Esophagus muscularis mucosa (tissue), 4 donors: ENCODE results near the gene HLA-DQB2.
"Not testable (repeated sequence)": the region's sequence is repeated elsewhere in the genome, so short reads cannot be mapped to it uniquely, and the experiment has no call there.

Source experiments
- EP300 ChIP-seq: sonication (generic); formaldehyde crosslinking; IDR thresholded peaks from one replicate; pipeline ENCODE4 v1.6.1; 2017; ENCODE audit warnings: antibody characterized with exemption
- POLR2A ChIP-seq: fragments of 450-650 bp; IDR thresholded peaks from one replicate; pipeline ENCODE4 v1.6.1; 2017; ENCODE audit warnings: antibody characterized with exemption, moderate library complexity, mild to moderate bottlenecking, low read depth
- POLR2AphosphoS5 ChIP-seq, 2 donors: sonication (generic); formaldehyde crosslinking; IDR thresholded peaks; one replicate each; pipeline ENCODE4 v1.6.1; 2017; ENCODE audit warnings: antibody characterized with exemption in 2 of 2
- TF ChIP-seq, protein P1 (sequence below), 3 experiments: fragments of 200-600 bp in 2 of 3; fragments of 450-650 bp in 1 of 3; sonication (generic) in 2 of 3; IDR thresholded peaks; one replicate each; pipeline ENCODE4 v1.5.1; 2017 to 2019; ENCODE audit warnings: antibody characterized with exemption in 3 of 3, mild to moderate bottlenecking in 2 of 3, moderate library complexity in 1 of 3

DNA sequence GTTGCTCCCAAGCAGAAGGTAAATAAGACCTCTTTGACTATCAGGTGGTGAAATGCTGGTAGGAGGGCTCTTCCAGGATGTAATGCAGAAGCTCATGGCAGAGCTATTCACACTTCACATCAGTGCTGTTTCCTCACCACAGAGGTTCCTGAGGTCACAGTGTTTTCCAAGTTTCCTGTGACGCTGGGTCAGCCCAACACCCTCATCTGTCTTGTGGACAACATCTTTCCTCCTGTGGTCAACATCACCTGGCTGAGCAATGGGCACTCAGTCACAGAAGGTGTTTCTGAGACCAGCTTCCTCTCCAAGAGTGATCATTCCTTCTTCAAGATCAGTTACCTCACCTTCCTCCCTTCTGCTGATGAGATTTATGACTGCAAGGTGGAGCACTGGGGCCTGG, 17.7 kb downstream of the HLA-DQB2 start:
- TF ChIP-seq, protein P1, sequence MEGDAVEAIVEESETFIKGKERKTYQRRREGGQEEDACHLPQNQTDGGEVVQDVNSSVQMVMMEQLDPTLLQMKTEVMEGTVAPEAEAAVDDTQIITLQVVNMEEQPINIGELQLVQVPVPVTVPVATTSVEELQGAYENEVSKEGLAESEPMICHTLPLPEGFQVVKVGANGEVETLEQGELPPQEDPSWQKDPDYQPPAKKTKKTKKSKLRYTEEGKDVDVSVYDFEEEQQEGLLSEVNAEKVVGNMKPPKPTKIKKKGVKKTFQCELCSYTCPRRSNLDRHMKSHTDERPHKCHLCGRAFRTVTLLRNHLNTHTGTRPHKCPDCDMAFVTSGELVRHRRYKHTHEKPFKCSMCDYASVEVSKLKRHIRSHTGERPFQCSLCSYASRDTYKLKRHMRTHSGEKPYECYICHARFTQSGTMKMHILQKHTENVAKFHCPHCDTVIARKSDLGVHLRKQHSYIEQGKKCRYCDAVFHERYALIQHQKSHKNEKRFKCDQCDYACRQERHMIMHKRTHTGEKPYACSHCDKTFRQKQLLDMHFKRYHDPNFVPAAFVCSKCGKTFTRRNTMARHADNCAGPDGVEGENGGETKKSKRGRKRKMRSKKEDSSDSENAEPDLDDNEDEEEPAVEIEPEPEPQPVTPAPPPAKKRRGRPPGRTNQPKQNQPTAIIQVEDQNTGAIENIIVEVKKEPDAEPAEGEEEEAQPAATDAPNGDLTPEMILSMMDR (IDR thresholded peaks at IDR 0.05) = not testable (repeated sequence)
- TF ChIP-seq POLR2A; POLR2AphosphoS5 (IDR thresholded peaks at IDR 0.05); EP300: not testable (repeated sequence)
